ELF-1 (cell line): ENCODE data around the gene MACROD1.

Source experiments
- DNase-seq: peaks from one replicate; pipeline ENCODE4 v3.0.0-alpha.2; 2016; ENCODE audit warnings: low read depth, low spot score

Gene MACROD1

DNA sequence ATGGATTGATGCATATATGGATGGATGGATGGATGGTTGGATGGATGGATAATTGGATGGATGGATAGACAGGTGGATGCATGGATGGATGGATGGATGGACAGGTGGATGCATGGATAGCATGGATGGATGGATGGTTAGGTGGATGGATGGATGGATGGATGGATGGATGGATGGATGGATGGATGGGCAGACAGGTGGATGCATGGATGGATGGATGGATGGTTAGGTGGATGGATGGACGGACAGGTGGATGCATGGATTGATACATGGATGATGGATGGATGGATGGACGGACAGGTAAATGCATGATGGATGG is 52.5 kb downstream of the MACROD1 start:
- no peak for DNase-seq

DNA sequence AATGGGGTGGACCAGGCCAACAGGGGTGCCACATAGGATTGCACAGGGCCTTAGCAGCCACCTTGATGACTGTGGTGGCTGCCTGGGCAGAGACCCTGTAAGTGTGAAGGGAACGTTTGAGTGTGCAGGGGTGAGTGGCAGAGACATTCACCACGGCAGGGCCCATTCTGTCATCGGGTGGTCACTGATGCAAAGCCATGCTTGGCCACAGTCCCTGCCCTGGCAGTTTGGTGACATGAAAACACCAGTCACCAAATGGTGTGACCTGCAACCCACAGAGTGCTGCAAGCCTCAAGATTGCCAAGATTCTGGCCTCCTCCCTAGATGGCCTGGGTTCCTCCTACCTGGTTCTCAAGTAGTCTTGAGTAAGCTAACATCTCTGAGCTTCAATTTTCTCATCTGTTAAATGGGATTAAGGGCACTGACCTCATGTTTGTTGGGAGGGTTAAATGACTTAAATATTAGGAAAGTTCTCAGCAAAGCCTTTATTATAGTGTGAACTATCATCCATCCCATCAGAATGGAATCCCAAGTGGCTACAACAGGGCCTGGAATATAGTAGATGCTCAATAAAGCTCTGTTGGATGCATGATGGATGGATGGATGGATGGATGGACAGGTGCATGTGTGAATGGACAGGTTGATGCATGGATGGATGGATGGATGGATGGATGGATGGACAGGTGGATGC is 53.0 kb downstream of the MACROD1 start:
- no peak for DNase-seq

DNA sequence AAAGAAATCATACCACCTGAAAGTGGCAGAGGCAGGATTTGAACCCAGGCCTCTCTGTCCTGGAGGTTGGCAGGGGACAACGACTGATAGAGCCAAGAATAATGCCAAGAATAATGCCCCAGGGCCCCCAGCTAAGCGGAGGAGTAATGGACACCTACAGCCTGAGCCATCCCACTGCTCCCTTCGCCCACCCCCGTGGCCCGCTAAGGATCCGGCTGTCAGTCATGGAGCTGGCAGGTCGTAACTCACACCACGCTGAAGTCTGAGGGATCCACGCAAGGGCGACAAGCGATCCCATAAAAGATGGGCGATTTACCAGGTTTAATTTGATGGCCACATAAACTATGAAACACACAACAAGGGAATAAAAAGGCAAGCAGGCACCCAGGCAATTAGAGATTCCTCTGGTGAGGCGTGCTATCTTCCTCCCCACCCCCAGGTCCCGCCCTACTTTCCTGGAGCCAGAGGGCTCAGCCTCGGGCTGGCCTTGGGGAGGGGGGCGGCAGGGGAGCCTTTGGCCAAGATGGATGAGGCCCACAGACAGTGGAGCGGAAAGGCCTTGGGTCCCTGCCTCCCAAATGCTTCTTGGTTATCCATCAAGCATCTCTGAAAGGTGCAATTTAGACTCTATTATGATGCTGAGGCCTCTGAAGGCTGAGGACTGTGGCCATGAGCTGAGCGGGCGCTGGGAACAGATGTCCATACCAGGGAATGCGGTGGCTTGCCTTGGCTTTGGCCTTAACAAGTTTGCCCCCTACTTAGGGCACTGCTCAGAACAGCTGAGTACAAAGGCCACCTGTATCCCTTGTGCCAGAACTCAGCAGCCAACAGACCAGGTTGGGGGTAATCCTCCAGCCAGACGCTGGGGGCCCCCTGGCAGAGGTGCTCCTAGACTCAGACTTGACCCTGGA is 55.2 kb downstream of the MACROD1 start:
- peak; percentile 67 for DNase-seq

DNA sequence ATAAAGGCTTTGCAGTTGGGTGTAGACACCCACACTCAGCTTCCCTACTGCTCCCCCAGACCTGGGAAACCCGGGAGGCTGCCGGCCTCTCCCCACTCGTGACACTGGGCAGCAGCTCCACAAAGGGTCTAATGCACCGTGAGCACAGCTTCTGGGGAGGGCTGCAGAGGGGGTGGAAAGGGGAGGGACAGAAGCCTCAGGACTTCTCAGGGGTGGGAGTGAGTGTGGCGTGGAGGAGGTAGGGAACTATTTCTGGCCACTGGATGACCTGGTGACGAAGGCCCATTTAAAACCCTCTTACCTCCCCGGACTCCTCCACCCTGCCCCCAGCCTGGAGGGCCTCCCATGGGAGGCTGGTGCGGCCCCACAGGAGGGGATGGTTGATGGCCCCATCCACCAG is 56.6 kb downstream of the MACROD1 start:
- DNase-seq, result no peak

GRCh38 chr11:64107303-64107702 is 58.6 kb downstream of the MACROD1 start:
- DNase-seq, result no peak

GRCh38 chr11:64104632-64105031 is 61.3 kb downstream of the MACROD1 start:
- DNase-seq, result no peak

DNA sequence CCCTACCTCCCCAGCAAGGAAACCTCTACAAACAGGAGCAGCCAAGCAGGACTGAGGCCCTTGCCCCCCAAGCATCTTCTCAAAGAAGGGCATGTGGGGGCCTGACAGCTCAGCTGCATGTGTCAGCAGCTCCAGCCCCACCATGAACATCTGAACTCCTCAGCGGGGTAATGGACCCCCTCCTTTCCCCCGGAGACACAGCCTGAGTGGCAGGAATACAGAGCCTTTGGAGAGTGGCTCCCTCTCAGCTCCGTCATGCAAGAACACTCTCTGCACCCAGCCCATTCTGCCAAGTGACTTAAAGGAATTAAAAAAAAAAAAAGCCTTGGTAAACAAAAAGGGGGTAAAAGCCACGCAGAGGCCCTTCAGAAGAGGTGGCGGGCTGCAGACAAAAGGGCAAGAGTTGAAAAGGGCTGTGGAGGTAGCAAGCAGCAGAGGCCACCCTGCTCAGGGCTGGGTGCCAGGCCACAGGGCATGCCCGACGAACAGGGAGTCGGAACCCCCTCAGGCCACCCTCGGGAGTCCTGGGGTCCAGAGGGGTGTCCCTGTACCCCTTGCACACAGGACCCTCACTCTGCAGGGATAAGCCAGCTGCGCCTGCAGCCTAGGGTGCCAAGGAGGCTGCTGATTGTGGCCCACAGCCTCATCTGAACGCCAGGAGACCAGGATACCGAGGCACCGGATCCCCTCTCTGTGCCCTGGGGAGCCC is 62.5 kb downstream of the MACROD1 start:
- no peak for DNase-seq

DNA sequence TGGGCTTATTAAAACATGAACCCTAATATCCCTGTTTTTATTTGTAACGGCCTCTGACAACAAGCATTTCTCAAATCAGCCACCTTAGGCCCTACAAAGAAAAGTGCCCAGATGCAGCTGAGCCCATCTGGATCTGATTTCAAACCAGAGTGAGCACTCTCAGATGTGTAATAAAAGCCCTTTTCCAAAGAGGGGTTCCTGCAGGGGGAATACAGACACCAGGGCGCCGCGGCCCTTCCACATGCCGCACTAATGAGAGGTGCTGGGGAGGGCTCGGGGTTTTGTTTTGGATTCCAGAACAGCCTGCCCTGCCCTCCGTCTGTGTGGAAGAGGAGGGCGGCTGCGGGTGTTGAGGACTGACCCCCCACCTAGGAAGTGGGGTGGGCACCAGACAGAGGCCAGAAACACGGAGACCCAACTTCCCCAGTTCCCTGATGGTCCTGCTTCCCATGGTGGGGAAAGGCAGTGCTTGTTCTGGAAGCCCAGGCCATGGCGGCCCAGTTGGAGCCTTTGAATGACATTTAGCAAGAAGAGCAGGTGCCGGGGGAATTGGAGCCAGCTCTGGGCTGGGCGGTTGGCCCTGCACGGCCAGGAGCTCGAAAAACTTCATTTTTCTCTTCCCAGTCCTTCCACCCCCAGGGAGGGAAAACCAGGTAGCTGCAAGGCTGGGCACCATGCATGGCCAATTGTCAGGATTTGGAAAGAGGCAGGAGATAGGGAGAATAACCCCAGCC is 63.7 kb downstream of the MACROD1 start:
- no peak for DNase-seq

DNA sequence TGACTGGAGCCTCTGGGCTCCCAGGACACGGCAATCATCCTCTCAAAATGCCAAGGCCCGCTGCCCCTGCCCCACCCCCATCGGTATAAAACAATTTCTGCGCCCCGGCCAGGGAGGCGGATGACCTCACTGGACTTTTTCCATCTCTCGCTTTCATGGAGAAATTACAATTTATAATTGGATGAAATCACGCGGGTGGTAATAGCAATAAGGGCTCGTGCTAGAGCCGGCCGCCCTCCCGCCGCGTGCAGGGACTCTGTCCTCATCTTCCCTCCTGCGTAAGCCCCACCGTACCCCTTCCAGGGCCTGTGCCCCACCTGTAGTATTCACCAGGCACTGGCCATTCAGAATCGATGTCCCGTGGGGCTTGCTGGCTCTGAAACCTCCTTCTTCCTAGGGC is 64.5 kb downstream of the MACROD1 start:
- no peak for DNase-seq

DNA sequence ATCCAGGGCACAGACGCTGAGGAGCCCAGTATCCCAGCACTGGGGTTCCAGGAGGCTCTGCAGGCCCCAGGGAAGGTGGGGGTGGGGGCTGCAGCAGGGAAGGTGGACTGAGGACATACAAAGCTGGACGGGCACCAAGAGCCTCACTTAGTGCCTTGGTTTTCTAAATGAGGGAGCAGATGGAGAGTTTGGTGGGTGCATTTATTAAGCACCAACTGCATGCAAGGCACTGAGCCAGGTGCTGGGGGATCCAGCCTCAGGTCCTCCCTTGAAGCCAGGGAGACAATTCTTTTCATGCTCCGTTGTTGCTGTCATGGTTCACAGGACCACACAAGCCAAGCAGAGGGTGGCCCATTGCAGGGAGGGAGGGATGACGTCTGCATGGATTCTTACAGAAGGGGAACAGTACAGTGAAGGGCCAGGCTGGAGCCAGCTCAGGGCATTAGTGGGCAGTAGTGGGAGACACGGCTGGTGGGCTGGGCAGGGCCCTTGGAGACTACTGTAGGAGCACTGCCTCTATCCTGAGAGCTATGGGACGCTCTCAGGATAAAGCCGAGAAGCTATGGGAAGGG is 65.0 kb downstream of the MACROD1 start:
- no peak for DNase-seq

DNA sequence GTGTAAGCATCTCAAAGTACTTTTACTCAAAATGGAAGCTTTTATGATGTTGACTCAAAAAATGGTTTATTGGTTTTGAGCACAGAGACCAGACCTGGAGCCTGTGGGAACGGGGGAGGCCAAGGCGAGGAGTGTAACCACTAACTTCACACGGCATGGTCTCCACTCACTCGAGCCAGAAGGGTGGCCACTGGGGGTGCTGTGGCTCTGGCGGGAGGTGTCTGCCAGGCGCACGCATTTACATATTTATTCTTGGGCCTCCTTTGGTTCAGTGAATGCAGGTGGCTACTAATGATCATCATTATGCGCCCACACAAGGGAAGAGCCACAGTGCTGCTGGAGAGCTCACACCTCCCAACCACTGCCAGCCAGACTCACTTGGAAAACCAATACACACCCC is 65.6 kb downstream of the MACROD1 start:
- no peak for DNase-seq

- no peak for DNase-seq
These were observed 66.5 kb downstream of the MACROD1 start for GRCh38 chr11:64099436-64099835.

- DNase-seq, result no peak
These were observed 67.5 kb downstream of the MACROD1 start for GRCh38 chr11:64098318-64098831.

DNA sequence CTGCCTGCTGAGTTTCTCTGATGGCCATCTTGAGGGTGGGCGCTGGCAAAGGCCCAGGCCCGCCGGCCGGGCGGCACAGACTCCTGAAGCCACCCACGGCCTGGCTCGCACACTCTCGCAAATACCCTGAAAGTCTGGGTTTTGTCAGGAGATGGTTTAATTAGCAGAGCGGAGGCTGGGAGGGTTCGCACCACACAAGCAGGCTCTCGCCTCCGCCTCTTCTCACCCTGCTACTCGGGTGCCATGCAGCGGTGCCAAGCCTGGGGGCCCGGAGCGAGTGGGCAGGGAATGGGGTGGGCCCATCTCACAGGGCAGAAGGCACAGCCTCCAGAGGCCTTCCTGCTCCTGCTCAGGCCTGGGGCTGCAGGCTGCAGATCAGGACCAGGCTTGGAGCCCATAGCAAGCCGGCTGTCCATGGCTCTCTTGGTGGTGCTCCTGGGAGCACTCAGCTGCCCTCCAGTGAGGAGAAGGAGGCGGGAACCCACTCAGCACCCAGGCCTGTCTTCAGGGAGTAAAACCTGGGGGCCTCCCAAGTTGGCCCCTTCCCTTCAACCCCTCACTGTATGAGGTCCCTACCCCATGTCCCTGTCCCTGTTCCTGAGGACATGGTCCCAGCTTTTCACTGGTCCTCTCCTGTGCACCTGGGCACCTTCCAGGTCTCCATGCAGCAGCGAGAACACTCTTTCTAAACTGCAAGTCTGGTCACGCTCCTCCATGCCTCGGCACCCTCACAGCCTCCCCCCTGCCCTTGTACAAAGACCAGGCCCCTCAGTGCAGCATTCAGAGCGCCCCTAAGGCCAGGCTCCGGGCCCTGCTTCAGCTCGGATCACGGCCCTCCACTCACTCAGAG is 68.2 kb downstream of the MACROD1 start:
- no peak for DNase-seq

DNA sequence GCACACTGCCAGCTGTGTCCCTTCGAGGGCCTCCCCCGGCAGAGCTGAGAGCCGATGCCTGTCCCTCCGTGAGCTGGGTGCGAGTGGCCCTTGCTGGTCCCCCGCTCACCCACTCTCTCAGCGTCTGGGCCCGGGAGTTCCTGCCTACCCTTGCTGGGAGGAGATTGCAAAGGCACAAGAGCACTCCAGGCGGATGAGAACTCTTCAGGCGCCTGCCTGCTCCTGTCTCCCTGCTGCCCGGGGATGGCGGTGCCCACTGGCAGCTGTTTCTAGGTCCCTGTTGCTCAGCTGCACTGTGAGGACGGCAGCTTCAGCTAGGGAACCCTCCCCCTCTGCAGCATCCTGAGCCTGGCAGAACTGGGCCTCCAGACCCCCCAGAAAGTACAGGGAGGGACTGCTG is 69.1 kb downstream of the MACROD1 start:
- DNase-seq, result no peak

DNA sequence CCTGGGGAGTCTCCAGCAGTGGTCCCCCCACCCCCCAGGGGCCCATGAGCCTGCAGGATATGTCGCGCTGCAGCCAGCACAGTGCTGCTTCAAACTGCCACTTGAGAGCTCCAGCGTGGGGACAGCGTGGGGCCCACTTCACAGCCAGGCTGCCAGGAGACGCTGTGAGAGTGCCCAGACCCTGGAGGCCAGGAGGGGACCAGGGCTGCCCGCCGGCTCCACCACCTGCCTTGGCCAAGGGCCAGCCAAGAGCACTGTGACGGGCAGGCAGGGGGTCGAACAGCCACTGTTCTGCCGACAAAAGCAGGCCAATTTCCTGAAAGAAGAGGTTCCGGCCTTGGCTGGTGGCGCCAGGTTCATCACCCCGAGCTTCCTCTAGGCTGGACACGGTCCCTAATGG is 70.0 kb downstream of the MACROD1 start:
- DNase-seq, result no peak

GRCh38 chr11:64095273-64095817 is 70.6 kb downstream of the MACROD1 start:
- no peak for DNase-seq

DNA sequence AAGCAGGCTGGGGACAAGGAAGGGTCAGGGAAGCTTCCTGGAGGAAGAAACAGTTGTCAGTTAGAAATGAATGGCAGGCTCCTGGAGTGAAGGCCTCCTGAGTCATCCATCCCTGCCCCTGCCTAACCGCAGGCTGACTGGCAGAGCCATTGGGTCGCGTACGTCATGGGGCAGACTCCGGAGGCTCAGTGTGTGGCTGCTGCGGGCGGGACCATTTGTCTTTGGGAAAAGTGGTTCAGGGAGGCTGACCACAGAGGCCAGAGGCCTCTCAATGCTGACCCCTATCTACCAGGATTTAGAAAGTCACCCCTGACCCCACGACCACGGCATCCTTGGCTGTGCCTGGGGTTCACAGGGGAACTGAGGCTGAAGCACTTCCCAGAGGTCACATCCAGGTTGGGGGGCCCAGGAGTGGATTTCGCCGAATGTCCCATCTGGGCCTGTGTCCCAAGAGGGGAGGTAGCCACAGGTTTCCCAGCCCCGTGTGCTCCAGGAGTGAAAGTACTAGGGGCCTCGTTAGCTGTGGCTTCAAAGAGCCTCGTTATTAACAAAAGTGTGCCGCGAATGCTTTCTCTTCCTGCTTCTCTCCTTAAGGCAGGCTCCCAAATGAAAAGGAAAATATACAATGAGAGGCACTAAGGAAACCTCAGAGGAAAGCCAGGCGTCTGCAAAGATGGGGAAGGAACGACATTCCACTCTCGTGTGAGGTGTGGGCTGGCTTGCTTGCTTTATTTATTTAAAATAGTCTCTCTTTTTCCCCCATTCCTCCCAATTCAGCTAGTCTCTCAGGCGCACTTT is 71.3 kb downstream of the MACROD1 start:
- DNase-seq, result peak; percentile 61
